Kidney (tissue), 14 donors: ENCODE measurements around the gene GZMB. TPM values are rescaled to one million over a fixed set of nuclear protein-coding genes. Genes with fewer than 3 reads are reported as not detected.

Experiments
- DNase-seq, 5 donors: peaks; one replicate each; pipeline ENCODE4 v3.0.0-alpha.2; 2013 to 2020
- FAIRE-seq: peaks from 2 replicates; lab custom pipeline; 2012; peaks lifted over from hg19 to GRCh38; lab: Jason Lieb, UNC
- H3K27ac ChIP-seq, 2 donors: one replicate each; pipeline ENCODE4 v1.7.0; 2013; ENCODE audit warnings: low read depth in 2 of 2, low read length in 2 of 2, inconsistent platforms in 1 of 2
- H3K27me3 ChIP-seq: one replicate; pipeline ENCODE4 v1.7.1; 2013; ENCODE audit warnings: low read length, inconsistent platforms; ENCODE audit not compliant: control insufficient read depth, insufficient read depth
- H3K36me3 ChIP-seq, 3 donors: one replicate each; pipeline versions ENCODE4 v1.7.0 to v1.7.1; 2013; ENCODE audit warnings: low read length in 3 of 3, control low read depth in 1 of 3, inconsistent platforms in 1 of 3; ENCODE audit not compliant: insufficient read depth in 3 of 3, control insufficient read depth in 2 of 3
- H3K4me1 ChIP-seq, 3 donors: one replicate each; pipeline versions ENCODE4 v1.7.0 to v1.7.1; 2013; ENCODE audit warnings: low read length in 3 of 3, inconsistent platforms in 1 of 3, low read depth in 1 of 3; ENCODE audit not compliant: control insufficient read depth in 2 of 3, insufficient read depth in 2 of 3
- H3K4me3 ChIP-seq, 3 donors: one replicate each; pipeline versions ENCODE4 v1.7.0 to v1.8.1; 2013; ENCODE audit warnings: low read length in 3 of 3, control low read depth in 1 of 3, inconsistent platforms in 1 of 3
- H3K9ac ChIP-seq, 3 donors: one replicate each; pipeline versions ENCODE4 v1.7.0 to v1.7.1; 2013; ENCODE audit warnings: low read length in 3 of 3, control low read depth in 1 of 3, inconsistent platforms in 1 of 3
- H3K9me3 ChIP-seq, 3 donors: one replicate each; pipeline versions ENCODE4 v1.7.0 to v1.7.1; 2013; ENCODE audit warnings: low read length in 3 of 3, control low read depth in 1 of 3, inconsistent platforms in 1 of 3; ENCODE audit not compliant: control insufficient read depth in 2 of 3, insufficient read depth in 1 of 3
- intact Hi-C: fragments of 100-400 bp; cut with DNase I; formaldehyde crosslinking; loops from one replicate; pipeline ENCODE4 v1.11.1; 2022
- polyA plus RNA-seq: library from polyadenylated mRNA; stranded (reverse); fragments of 350-450 nt; fragmentation: Illumina TruSeq; extraction: RNeasy Lipid Tissue Mini Kit (QIAGEN cat#74804); gene quantifications from one replicate; pipeline ENCODE4 v1.2.3, GENCODE V29; 2014; ENCODE audit warnings: low read depth, low replicate concordance; ENCODE audit not compliant: insufficient read depth
- total RNA-seq: library from RNA; stranded (reverse); fragmentation: NEBNext Ultra II Directional; extraction: Animal tissue kit (Norgen Biotek cat#: 25700); gene quantifications from one replicate; pipeline ENCODE4 v1.2.1, GENCODE V29; 2021
- TF ChIP-seq, protein P1 (sequence below): IDR thresholded peaks from 3 replicates; pipeline ENCODE4 v1.5.1; 2012; ENCODE audit warnings: mild to moderate bottlenecking, moderate library complexity, borderline replicate concordance; ENCODE audit not compliant: insufficient read depth; ENCODE audit errors: extremely low read depth
- donor health status: control.
- donor health status: control.
- donor health status: control.
- donor health status: control.
- donor health status: control.
- donor health status: DM: yes; HTN: yes; CAD: no.
- donor health status: Normal renal cell carcinoma (clear cell type).

GZMB gene
- total and polyA plus RNA-seq, 2 donors from 2014 or later: 0.86 to 1.6 TPM

DNA sequence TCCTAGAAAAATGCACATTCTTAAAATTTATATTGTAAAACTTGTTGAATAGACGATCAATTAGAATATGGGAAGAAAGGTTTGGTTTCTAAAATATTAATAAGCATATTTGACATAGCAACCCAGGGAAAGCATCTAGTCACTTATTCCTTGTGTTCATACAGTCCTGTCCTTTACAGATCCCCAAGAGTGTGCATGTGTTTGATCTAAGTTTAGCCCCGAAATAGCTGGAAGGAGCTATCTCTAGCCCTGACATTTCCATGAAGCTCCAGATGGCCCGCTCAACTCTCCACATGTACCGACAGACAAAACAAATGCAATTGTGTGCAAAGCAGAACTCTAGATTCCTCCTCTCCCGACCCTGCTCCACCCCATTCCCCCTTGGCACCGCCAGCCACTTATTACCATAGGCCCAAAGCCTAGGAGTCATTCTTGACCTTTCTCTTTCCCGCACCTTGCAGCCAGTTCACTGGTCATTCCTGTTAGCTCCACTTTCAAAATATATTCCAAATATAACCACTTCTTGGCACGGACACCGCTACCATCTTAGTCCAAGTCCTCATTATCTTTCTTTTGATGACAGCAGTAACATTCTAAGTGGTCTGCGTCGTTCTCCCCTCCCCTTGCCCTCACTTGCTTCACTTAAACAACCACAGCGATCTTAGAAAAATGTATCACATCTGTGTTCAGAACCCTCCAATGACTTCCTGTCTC, 45.4 kb upstream of the GZMB start:
- no peak for DNase-seq
- no peak overlapping the region for H3K4me3 ChIP-seq
- H3K36me3 ChIP-seq: no peaks in the 10 kb centered on the region
- no peak overlapping the region for H3K9ac ChIP-seq
- no peak for FAIRE-seq
- intact Hi-C loops: no loop called here
- no peaks in the 10 kb centered on the region for H3K4me1 ChIP-seq
- no peaks in the 10 kb centered on the region for H3K27me3 ChIP-seq
- TF ChIP-seq, protein P1, sequence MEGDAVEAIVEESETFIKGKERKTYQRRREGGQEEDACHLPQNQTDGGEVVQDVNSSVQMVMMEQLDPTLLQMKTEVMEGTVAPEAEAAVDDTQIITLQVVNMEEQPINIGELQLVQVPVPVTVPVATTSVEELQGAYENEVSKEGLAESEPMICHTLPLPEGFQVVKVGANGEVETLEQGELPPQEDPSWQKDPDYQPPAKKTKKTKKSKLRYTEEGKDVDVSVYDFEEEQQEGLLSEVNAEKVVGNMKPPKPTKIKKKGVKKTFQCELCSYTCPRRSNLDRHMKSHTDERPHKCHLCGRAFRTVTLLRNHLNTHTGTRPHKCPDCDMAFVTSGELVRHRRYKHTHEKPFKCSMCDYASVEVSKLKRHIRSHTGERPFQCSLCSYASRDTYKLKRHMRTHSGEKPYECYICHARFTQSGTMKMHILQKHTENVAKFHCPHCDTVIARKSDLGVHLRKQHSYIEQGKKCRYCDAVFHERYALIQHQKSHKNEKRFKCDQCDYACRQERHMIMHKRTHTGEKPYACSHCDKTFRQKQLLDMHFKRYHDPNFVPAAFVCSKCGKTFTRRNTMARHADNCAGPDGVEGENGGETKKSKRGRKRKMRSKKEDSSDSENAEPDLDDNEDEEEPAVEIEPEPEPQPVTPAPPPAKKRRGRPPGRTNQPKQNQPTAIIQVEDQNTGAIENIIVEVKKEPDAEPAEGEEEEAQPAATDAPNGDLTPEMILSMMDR: no peak
- H3K9me3 ChIP-seq: no peaks in the 10 kb centered on the region
- no peak overlapping the region for H3K27ac ChIP-seq

DNA sequence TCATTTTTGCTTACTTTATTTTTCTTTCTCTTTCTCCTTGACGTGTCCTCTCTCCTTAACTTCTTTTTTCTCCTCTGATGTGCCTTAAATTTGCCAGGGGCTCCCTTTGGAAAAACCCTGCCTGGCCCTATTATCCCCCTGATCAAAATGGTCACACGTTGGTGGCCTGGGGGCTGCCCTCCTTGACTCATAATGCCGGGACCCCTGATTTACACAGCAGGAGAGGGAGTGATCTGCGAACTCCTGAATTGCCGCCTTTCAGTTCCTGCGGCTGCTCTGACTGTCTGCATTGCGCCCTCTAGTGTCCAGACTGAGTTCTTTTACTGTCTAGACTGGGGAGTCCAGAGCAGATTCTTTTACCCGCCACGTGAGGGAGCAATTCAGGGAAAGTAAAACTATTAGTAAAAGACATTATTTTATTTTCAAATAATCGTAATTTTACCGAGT, 44.8 kb upstream of the GZMB start:
- H3K9ac ChIP-seq: no peak overlapping the region
- H3K36me3 ChIP-seq: no peaks in the 10 kb centered on the region
- FAIRE-seq (peak; percentile 95), DNase-seq (peak in 4 of 5 donors; percentile 81 to 95 (median 86))
- TF ChIP-seq, protein P1: peak; percentile 95
- no peaks in the 10 kb centered on the region for H3K9me3 ChIP-seq
- H3K4me1 ChIP-seq: no peaks in the 10 kb centered on the region
- no peaks in the 10 kb centered on the region for H3K27me3 ChIP-seq
- H3K27ac ChIP-seq: no peak overlapping the region
- peak overlapping the region in 1 of 3 donors; percentile 45 for H3K4me3 ChIP-seq
- intact Hi-C loops: no loop called here

DNA sequence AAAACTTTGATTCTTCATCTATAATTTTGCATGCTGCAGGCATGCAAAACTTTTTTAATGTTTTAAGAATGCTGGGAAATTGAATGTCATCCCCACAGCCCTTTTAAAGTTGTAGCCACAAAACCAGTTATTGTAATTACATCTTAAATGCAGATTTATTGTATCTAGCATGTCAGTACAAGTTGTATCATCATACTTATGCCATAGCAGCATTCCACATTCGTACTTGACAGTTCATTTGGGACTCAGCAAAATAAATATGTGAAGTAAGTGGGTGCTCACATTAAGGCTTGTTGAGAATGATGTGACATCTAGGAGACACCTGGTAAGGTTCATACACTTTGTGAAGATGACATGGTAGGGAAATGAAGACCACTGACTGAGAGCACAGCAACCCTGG, 44.0 kb upstream of the GZMB start:
- H3K9ac ChIP-seq: no peak overlapping the region
- no peaks in the 10 kb centered on the region for H3K27me3 ChIP-seq
- no peaks in the 10 kb centered on the region for H3K4me1 ChIP-seq
- H3K9me3 ChIP-seq: no peaks in the 10 kb centered on the region
- intact Hi-C loops: no loop called here
- no peak overlapping the region for H3K27ac ChIP-seq
- no peak for DNase-seq
- TF ChIP-seq, protein P1: no peak
- no peak overlapping the region for H3K4me3 ChIP-seq
- H3K36me3 ChIP-seq: no peaks in the 10 kb centered on the region
- FAIRE-seq: no peak
